Left forelimb (tissue), 1 donor: ENCODE measurements around the gene MEGF9.
"Not testable (repeated sequence)": the region's sequence is repeated elsewhere in the genome, so short reads cannot be mapped to it uniquely, and the experiment has no call there.

Experiments
- DNase-seq: peaks from one replicate; pipeline ENCODE4 v3.0.0-alpha.2; 2018; ENCODE audit warnings: low spot score

Gene MEGF9

DNA sequence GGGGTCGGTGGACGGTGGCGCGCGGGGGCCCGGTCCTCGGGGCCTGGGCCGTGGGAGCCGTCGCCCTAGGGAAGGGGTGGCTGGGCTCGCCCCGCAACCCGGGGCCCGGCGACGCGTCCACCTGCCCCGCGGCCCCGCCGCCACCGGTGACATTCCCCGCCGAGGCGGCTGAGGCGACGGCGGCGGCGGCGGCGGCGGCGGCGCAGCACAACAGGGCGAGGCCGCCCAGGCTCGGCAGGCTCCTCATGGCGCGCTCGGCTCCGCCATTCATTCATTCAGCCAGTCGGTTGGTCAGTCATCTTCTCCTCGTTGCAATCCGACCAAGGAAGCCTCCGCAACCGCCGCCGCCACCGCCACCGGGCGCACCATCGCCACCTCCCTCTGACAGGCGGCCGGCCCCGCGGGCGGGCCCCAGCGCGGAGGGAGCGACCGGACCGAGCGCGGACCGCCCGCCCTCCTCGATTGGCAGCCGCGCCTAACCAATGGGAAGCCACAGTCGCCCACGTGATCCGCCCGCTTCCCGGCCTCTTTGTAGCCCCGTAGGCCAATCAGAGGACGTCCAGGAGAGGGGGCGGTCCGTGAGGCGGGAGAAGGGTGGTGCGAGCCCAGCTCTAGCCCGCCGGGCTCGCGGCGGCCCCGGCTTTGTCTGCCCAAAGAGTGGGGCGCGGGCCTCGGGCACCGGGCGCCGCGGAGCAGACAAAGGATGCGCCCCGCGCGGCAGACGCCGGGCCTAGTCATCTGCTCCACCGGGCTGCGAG is at the start of gene MEGF9:
Gene MEGF9 (minus strand): TSS at position 383 of the 758 bp plus-strand sequence. CDS start 112 bp downstream, at position 271.
- DNase-seq = peak; percentile 97

DNA sequence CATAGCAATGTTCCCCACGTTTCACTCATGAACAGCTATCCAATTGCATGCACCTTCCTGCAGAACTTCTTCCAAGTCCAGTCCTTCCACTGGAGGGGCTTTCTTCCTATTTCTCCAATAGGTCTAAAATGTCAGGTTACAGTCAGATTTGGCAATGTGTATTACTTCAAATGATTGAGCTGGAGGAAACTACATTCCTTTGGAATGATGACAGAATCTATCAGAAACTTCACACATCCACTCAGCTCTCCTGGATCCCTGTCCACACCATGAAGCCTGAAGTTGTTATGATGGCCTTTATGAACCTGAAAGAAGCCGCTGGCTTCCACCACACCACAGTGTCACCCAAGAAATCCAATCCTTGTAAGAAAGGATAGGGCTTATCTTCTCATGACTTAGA is 46.7 kb upstream of the MEGF9 start:
- DNase-seq = no peak

DNA sequence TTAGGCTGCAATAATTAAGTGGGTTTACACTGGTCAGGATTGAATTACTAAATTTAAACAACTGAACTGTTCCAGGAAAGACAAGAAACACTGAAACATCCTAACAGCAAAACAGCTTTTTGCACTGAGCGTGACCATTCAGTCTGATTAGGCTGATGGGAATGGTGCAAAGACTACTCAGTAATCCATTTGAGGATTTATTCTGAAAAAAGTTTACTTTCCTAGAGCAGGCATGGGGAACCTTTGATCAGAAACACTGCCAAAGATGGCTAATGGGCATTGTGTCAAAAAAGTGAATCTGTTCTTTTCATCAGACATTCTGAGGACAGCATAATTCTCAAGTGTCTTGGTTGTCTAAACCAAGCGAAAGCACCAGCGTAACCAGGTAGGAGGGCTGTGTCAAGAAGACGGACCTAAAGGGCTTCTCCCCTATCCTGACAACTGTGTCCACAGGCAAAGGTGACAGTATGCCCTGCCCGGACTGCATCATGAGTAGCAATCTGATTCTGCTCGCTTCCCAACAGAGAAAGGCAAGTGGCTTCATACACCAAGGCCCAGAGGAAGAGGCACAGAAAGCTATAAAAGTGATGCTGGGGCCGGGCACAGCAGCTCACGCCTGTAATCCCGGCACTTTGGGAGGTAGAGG is 45.6 kb upstream of the MEGF9 start:
- DNase-seq = no peak

DNA sequence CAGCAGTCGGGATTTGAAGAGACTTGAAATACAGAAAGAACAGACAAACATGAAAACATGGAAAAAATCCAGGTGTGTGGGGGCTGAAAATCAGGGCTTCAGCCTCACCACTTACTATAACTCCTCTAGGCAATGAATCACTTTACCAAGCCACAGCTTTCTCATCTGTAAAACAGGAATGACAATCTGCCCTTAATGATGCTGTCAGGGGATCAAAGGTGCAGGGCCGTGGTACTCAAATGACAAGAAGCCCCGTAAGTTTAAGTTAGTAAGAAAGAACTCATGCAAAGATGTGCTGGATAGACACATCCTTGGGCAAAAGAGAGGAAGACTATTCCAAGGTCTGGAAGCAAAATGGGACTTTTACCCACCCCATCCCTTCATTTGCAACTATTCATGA is 44.3 kb upstream of the MEGF9 start:
- DNase-seq = no peak

DNA sequence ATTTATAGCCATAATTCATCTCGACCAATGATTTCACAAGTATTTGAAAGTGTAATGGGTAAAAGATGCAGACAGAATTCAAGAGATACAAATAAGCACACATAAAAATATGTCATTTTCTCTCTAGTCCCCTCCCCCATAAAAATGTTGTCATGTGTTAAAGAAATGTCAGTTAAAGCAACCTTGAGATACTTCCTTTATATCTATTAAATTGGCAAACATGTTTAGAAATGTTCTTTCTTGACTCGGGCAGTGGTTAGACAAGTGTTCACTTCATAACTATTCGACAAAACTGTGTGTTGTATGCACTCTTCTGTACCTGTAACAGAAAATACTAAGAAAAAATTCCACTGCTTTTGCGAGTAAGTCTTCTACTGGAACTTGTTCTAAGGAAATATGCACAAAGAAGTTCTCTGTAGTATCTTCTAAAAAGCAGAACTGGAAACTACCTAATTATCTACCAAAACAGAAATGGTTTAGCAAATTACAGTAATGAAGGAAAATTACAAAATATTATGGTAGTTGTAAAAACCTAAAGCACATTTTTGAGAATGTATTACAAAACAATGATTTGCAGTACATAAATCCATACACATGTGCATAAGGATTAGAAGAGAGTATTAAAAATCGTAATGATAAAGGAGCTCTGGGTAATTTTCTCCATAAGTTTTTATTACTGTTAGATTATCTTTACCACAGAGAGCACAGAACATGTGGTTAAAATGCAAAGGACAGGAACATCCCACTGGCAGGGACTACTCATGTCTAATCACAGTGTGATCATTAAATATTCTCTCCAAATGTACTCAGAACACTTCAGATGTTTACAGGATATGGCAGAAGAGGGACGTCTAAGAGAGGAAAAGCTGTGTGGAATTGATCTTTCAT is 43.0 kb upstream of the MEGF9 start:
- no peak for DNase-seq

DNA sequence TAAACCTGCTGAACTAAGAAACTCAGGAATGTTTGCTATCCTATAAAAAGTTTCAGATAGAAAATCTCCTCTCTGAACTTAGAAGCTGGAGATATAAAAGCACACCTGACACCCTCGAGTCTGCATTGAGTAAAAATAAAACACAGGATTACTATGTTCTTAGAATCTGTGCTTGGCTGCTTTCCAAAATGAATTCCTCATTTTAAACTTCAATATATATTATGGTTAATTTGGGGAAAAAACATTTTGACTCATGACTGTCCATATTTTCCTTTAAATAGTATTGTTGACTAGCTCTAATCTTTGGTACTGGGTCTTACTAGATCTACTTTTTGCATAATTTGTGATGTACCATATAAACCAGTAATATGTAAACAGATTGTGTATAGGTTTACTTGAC is 42.3 kb upstream of the MEGF9 start:
- no peak for DNase-seq

DNA sequence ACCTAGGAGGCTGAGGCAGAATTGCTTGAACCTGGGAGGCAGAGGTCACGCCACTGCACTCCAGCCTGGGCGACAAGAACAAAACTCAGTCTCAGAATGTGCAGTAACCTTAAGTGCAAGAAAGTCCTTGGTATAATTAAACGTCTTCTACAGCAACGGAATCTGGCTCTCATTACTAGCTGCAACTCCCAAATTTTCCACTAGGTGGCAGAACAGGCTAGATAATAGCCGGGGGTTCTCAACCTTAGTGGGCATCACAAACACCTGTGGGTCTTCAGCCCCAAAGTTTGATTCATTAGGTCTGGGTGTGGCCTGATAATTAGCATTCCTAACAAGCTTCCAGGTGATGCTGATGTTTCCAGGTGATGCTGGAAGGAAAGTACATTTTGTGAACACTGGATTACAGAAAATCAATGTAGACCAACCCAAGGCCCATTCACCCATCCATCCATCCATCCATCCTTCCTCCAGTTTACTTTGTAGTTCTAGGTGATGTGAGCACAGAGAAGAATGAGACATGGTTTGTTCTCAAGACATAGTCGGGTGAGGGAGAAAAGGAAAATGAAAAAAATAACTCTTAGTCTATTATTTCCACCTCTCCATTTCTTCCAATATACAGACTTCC is 41.7 kb upstream of the MEGF9 start:
- peak; percentile 77 for DNase-seq

DNA sequence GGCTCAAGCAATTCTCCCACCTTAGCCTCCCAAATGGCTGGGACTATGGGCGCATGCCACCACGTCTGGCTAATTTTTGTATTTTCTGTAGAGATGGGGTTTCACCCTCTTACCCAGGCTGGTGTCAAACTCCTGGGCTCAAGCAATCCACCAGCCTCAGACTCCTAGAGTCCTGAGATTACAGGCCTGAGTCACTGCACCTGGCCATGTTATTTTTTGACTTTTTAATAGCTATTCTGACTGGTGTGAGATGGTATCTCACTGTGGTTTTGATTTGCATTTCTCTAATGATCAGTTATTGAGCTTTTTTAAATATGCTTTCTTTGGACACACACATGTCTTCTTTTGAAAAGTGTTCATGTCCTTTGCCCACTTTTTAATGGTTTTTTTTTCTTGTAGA is 40.8 kb upstream of the MEGF9 start:
- DNase-seq = no peak

DNA sequence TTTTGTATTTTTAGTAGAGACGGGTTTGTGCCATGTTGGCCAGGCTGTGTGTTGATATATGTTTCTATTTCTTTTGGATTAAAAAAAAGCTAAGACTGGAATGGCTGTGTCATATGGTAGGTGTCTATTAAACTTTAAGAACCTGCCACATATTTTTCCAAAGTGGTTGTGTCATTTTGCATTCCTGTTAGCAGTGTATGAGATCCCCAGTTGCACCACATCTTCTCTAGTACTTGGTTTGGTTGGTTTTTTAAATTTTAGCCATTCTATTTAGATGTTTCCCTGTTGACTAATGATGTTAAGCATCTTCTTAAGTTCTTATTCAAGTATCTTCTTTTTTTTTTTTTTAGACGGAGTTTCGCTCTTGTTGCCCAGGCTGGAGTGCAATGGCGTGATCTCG is 36.2 kb upstream of the MEGF9 start:
- no peak for DNase-seq

DNA sequence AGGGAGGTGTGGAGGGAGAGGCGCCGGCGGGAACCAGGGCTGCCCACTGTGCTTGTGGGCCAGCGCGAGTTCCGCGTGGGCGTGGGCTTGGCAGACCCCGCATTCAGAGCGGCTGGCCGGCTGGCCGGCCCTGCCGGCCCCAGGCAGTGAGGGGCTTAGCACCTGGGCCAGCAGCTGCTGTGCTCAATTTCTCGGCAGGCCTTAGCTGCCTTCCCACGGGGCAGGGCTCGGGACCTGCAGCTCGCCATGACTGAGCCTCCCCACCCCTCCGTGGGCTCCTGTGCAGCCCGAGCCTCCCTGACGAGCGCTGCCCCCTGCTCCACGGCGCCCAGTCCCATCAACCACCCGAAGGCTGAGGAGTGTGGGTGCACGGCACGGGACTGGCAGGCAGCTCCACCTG is 32.1 kb upstream of the MEGF9 start:
- not testable (repeated sequence) for DNase-seq

DNA sequence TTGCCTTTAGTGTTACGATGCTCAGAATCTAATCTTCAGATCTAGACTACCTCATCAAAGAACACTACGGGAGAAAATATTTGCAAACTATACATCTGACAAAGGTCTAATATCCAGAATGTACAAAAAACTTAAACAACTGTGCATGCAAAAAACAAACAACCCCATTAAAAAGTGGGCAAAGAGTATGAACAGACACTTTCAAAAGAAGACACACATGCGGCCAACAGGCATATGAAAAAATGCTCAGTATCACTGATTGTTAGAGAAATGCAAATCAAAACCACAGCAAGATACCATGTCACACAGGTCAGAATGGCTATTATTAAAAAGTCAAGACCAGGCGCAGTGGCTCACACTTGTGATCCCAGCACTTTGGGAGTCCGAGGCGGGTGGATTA is 31.0 kb upstream of the MEGF9 start:
- DNase-seq = no peak

DNA sequence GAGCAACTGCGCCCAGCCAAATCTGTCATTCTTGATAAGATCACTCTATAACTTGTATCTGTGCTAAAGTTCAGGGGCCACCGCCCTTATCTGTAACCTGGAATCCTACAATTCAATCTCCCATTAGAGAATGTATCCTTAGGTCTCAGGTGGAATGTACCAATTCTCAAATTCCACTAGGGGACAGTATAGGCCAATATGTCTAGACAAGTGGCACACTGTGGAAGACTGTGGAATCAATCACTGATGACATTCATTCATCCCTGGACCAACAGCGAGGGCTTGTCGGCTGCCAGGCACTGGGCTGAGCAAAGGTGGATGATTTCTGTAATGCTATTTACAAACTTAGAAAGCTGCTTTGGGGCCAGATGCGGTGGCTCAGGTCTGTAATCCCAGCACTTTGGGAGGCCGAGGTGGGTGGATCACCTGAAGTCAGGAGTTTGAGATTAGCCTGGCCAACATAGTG is 28.7 kb upstream of the MEGF9 start:
- no peak for DNase-seq

DNA sequence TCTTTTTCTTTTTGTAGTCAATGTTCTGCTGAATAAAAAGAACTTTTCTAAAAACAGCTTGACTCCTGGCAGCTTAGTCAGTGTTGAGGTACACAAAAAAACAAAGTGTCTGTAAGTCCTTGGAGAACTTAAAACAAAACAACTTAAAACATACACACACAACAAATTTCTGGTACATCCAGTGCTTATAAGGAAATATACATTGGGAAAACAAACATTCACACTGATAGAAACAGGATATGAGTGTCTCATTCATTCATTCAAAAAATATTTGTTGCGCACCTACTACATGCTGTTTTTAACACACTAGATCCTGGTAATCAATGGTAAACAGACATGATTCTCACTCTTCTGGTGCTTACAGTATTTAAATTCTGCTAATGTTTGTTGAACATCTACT is 27.4 kb upstream of the MEGF9 start:
- DNase-seq = no peak

DNA sequence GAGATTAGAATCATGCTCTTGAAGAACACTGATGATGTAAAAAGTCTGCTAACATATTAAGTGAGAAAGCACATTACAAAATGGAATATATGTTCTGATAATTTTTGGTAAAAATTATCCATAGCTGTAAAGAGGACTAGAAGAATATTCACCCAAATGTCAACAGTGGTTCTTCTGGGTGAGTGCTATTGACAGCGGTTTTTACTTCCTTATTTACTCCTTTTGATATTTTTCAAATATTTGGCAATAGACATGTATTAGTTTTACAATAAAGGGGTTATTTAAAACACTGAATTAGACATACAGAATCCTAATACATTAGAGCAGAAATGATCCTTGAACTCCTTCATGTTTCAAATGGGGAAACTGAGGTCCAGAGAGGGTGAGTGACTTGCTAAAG is 26.9 kb upstream of the MEGF9 start:
- no peak for DNase-seq

DNA sequence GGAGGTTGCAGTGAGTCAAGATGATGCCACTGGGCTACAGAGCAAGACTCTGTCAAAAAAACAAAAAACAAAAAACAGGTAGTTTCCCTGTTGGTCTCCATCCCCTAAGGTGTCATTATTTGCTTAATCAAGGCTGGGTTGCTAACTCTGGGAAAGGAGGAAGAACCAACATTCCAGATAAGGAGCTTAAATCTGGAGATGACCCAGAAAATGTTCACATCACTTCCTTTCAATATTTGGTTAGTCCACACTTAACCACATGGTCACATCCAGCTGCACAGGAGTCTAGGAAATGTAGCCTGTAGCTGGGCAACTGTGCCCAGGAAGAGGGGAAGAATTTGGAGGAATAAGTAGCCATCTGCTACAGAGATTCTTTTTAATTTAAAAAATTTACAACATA is 25.9 kb upstream of the MEGF9 start:
- no peak for DNase-seq

DNA sequence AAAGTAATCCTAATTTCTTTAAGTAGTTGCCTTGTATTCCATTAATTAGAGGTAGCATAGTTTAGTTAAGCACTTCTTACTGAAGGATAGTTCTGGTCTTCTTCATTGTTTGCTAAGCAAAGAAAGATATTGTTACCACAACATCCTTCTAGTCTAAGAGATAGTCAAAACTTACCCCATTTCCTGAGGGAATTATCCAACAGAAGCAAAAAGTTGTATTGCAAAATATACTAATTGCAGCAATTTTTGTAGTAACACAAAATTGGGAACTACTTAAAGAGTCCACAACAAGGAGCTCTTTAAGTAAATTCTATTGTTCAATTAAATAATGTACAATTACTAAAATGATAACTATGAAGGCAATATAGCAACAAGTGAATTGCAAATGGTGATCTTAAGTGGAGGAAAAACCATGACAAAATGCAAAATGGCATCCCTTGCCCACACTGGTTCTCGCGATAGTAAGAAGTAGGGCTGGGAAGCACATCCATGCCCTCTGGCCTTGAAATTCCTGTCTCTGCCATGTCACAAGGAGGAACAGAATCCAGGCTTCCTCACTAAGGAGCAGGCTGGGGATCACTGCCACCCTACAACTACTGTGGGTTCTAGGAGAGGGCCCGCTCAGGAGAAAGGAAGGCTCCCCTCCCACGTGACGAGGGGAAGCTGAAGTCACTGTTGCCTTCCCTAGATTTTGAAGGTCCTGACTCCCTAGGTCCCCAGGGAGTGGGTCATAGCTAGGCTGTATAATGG is 23.3 kb upstream of the MEGF9 start:
- no peak for DNase-seq

DNA sequence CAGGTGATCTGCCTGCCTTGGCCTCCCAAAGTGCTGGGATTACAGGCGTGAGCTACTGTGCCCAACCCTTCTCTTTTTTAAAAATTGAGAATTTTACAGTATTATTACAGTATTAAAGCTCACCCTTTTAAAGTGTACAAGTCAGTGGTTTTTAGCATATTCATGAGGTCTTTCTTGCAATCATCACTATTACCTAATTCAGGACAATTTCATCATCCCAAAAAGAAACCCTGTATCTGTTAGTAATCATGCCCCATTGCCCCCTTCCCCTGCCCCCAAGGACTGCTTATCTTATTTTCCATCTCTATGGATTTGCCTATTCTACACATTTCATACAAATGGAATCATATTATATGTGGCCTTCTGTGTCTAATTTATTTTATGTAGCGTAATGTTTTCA is 22.6 kb upstream of the MEGF9 start:
- no peak for DNase-seq

DNA sequence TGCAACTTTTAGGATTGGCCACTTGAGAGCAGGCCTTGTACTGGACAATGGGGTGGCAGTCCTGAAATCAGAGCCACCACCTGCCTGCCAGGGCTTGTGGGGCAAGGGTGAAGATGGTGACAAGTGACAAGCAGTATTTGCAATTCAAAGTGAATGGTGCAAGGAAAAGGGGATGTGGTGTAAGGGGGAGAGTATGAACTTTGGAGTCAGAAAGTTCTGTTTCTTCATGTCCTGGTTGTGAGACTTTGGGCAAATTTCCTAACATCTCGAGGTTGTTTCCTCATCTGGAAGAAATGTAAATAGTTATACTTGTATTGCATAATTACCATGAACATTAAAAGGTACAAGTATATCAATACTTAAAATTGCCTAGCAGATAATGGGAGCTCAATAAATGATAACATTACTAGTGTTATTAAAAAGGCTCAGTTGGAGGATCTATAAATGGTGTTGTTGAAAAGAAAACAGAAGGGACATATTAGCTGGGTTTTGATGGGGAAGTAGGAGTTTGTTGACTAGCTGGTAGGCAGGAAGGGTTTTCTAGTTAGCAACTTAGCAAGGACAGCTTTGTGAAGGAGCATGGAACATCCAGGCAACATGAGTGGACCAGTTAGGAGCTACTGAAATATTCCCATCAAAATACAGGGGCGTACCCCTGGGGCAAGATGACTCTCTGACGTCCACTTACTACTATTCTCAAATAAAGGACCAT is 21.3 kb upstream of the MEGF9 start:
- DNase-seq = no peak

DNA sequence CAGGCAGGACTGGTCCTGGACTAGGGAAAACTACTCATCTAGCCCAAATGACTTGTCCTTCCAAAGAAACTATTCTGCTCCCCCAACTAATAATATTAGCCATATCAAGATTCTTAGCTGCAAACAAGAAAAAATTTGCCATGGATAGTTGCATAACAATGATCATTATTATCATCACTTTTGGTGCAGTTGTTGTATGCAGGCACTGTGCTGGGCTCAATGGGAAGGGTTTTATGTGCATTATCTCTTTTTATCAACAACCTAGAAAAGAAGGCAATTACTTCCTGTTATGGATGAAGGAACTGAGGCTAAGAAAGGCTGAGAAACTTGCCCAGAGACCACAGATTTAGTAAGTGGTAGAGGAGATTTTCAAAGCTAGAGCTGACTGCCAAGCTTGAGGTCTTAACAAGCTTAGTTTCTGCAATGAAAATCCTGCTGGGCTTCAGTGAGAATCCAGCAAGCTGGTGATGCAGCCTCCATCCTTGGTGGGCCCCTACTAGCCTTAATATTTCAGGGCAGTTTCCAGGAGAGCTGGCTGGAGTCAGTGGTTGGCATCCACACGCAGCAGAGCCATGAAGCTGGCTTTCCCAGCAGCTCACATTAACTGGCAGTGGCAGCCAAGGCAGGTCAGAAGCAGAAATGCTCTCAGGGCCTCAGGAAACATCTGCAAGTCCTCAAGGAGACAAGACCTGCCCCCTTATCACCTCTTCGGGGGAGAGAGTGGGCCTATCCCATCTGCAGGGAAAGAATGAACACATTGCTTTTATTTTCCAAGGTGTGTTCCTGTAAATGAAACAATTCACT is 20.5 kb upstream of the MEGF9 start:
- DNase-seq = no peak

DNA sequence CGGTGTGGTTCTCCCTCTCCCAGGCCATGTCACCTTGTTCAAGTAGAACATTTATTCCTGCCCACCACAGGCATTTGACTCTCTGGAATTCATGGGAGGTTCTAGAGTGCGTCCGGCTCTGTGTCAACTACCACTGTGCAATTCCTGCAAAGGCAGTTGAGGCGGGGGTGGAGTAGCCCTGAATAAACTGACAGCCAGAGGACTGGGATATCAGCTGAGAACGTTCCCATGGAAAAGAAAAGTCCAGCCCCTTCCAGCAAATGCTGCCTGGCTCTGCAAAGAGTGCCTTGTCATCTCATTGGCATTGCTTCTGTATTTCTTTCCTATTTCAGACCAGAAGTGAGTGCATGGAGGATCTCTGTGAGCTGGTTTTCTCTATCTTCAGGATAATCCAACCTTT is 18.9 kb upstream of the MEGF9 start:
- no peak for DNase-seq
